H1 (cell line): ENCODE results near the gene FSTL4. TPM values are rescaled to one million over a fixed set of nuclear protein-coding genes. Genes with fewer than 3 reads are reported as not detected.

ENCODE experiments used
- CTCF ChIA-PET: fragments of 300-600 bp; sonication (Branson Sonifier 250); formaldehyde crosslinking; loops from one replicate; lab custom pipeline; 2021; ENCODE audit not compliant: partially characterized antibody; lab: Charles Lee
- POLR2A ChIA-PET: fragments of 300-600 bp; sonication (Branson Sonifier 250); formaldehyde crosslinking; loops from one replicate; lab custom pipeline; 2021; ENCODE audit warnings: inconsistent platforms; ENCODE audit not compliant: partially characterized antibody; lab: Charles Lee
- DNase-seq, 2 experiments: peaks; one replicate each; pipeline versions ENCODE4 v3.0.0 to v3.0.0-alpha.2; 2010 to 2022; ENCODE audit warnings: low spot score in 2 of 2, low read depth in 1 of 2, mixed read lengths in 1 of 2
- FAIRE-seq: peaks from 2 replicates; lab custom pipeline; 2011; peaks lifted over from hg19 to GRCh38; lab: Jason Lieb, UNC
- H2AFZ ChIP-seq: 2 replicates; pipeline ENCODE4 v1.8.1; 2012; ENCODE audit warnings: low read length, inconsistent platforms
- H2AK5ac ChIP-seq: 2 replicates; pipeline ENCODE4 v1.6.1; 2013; ENCODE audit warnings: low read depth, low read length
- H2BK120ac ChIP-seq: replicated peaks from 2 replicates; pipeline ENCODE3; 2013; ENCODE audit warnings: low read depth, low read length, inconsistent platforms
- H2BK12ac ChIP-seq: 2 replicates; pipeline ENCODE4 v1.6.1; 2013; ENCODE audit warnings: low read depth, low read length
- H2BK15ac ChIP-seq: 2 replicates; pipeline ENCODE4 v1.6.1; 2013; ENCODE audit warnings: low read length
- H2BK20ac ChIP-seq: 2 replicates; pipeline ENCODE4 v1.6.1; 2013; ENCODE audit warnings: low read length
- H2BK5ac ChIP-seq: 2 replicates; pipeline ENCODE4 v1.6.1; 2013; ENCODE audit warnings: low read depth, low read length
- H3K14ac ChIP-seq: 2 replicates; pipeline ENCODE4 v1.6.1; 2013; ENCODE audit warnings: inconsistent platforms; ENCODE audit not compliant: insufficient read length
- H3K18ac ChIP-seq: 2 replicates; pipeline ENCODE4 v1.6.1; 2013; ENCODE audit warnings: low read length; ENCODE audit errors: extremely low read depth
- H3K23ac ChIP-seq: 2 replicates; pipeline ENCODE4 v1.6.1; 2013; ENCODE audit warnings: inconsistent platforms; ENCODE audit not compliant: insufficient read length
- H3K23me2 ChIP-seq: 2 replicates; pipeline ENCODE4 v1.6.1; 2013; ENCODE audit warnings: low read depth, low read length
- H3K27ac ChIP-seq: 2 replicates; pipeline ENCODE4 v1.6.1; 2011; ENCODE audit warnings: low read depth, low read length, inconsistent platforms
- H3K27me3 ChIP-seq, 4 experiments: replicated peaks in 1 of 4; 1 replicate in 1 of 4; 2 replicates in 3 of 4; pipeline versions ENCODE4 v1.6.1 to v1.8.1; 2011 to 2013; ENCODE audit warnings: low read length in 3 of 4, mild to moderate bottlenecking in 3 of 4, inconsistent platforms in 2 of 4, mixed read lengths in 2 of 4, moderate library complexity in 1 of 4; ENCODE audit not compliant: control insufficient read depth in 3 of 4, insufficient read depth in 3 of 4; ENCODE audit errors: extremely low read depth in 1 of 4
- H3K36me3 ChIP-seq, 4 experiments: 2 replicates each; pipeline versions ENCODE4 v1.6.1 to v1.8.1; 2011 to 2013; ENCODE audit warnings: mild to moderate bottlenecking in 4 of 4, low read length in 3 of 4, moderate library complexity in 2 of 4, control low read depth in 1 of 4, inconsistent platforms in 1 of 4; ENCODE audit not compliant: insufficient read depth in 4 of 4, control insufficient read depth in 2 of 4
- H3K4ac ChIP-seq: replicated peaks from 2 replicates; pipeline ENCODE3; 2013; ENCODE audit warnings: low read length, low read depth, mixed read lengths, inconsistent platforms; ENCODE audit not compliant: insufficient read length
- H3K4me1 ChIP-seq, 4 experiments: replicated peaks in 1 of 4; 1 replicate in 1 of 4; 2 replicates in 3 of 4; pipeline versions ENCODE4 v1.6.1 to v1.8.1; 2011 to 2013; ENCODE audit warnings: low read length in 3 of 4, inconsistent platforms in 2 of 4, mixed read lengths in 1 of 4; ENCODE audit not compliant: insufficient read depth in 4 of 4, control insufficient read depth in 3 of 4
- H3K4me2 ChIP-seq, 2 experiments: 2 replicates each; pipeline versions ENCODE4 v1.6.1 to v1.8.1; 2011 to 2013; ENCODE audit warnings: low read depth in 2 of 2, low read length in 2 of 2, control low read depth in 1 of 2, inconsistent platforms in 1 of 2, mild to moderate bottlenecking in 1 of 2; ENCODE audit not compliant: insufficient read depth in 1 of 2
- H3K4me3 ChIP-seq, 4 experiments: fragments of 200-600, 300-600 bp in 1 of 4; sonication (generic), shearing (Covaris generic), sonication (Bioruptor Twin) in 1 of 4; 2 replicates each; pipeline versions ENCODE4 v1.5.1 to v1.8.1; 2011 to 2016; ENCODE audit warnings: low read length in 4 of 4, low read depth in 3 of 4, control low read depth in 2 of 4, inconsistent platforms in 2 of 4, mild to moderate bottlenecking in 2 of 4, mixed read lengths in 1 of 4, moderate library complexity in 1 of 4; ENCODE audit not compliant: insufficient read depth in 2 of 4; ENCODE audit errors: extremely low read depth in 1 of 4
- H3K56ac ChIP-seq: replicated peaks from 2 replicates; pipeline ENCODE3; 2013; ENCODE audit warnings: low read depth, mild to moderate bottlenecking, mixed read lengths, low read length, inconsistent platforms; ENCODE audit not compliant: insufficient read length
- H3K79me1 ChIP-seq: 2 replicates; pipeline ENCODE4 v1.6.1; 2013; ENCODE audit warnings: low read depth, low read length, control low read depth
- H3K79me2 ChIP-seq, 2 experiments: 2 replicates each; pipeline versions ENCODE4 v1.6.1 to v1.8.1; 2012 to 2013; ENCODE audit warnings: low read length in 2 of 2, mild to moderate bottlenecking in 2 of 2, inconsistent platforms in 1 of 2; ENCODE audit not compliant: insufficient read depth in 2 of 2, control insufficient read depth in 1 of 2
- H3K9ac ChIP-seq, 4 experiments: replicated peaks in 1 of 4; 1 replicate in 1 of 4; 2 replicates in 3 of 4; pipeline versions ENCODE4 v1.6.1 to v1.8.1; 2011 to 2013; ENCODE audit warnings: low read depth in 3 of 4, low read length in 3 of 4, control low read depth in 2 of 4, mild to moderate bottlenecking in 2 of 4, moderate library complexity in 2 of 4, inconsistent platforms in 1 of 4; ENCODE audit errors: extremely low read depth in 1 of 4
- H3K9me3 ChIP-seq, 2 experiments: 2 replicates each; pipeline versions ENCODE4 v1.6.1 to v1.8.1; 2012 to 2013; ENCODE audit warnings: mild to moderate bottlenecking in 2 of 2, moderate library complexity in 2 of 2, control low read depth in 1 of 2, inconsistent platforms in 1 of 2, low read depth in 1 of 2, low read length in 1 of 2, mixed read lengths in 1 of 2; ENCODE audit not compliant: insufficient read depth in 2 of 2
- H4K20me1 ChIP-seq, 2 experiments: replicated peaks in 1 of 2; 2 replicates each; pipeline versions ENCODE3 to v1.8.1; 2011 to 2013; ENCODE audit warnings: inconsistent platforms in 2 of 2, low read length in 2 of 2, mild to moderate bottlenecking in 1 of 2; ENCODE audit not compliant: insufficient read depth in 2 of 2, control insufficient read depth in 1 of 2
- H4K5ac ChIP-seq: 2 replicates; pipeline ENCODE4 v1.6.1; 2013; ENCODE audit warnings: low read length, low read depth, mixed read lengths, inconsistent platforms; ENCODE audit not compliant: insufficient read length
- H4K8ac ChIP-seq: 2 replicates; pipeline ENCODE4 v1.8.0; 2013; ENCODE audit warnings: mild to moderate bottlenecking, moderate library complexity, low read length, inconsistent platforms; ENCODE audit not compliant: insufficient read depth; ENCODE audit errors: extremely low read depth
- H4K91ac ChIP-seq: replicated peaks from 2 replicates; pipeline ENCODE3; 2013; ENCODE audit warnings: low read length, mixed read lengths, inconsistent platforms; ENCODE audit not compliant: insufficient read length
- CTBP2 ChIP-seq: IDR thresholded peaks from 2 replicates; pipeline ENCODE4 v1.7.0; 2011; ENCODE audit warnings: borderline replicate concordance, mild to moderate bottlenecking, moderate library complexity, mixed read lengths, low read length; ENCODE audit not compliant: insufficient read depth, insufficient read length
- HDAC2 ChIP-seq, 2 experiments: fragments of 300-600 bp in 1 of 2; sonication (generic) in 1 of 2; IDR thresholded peaks; 2 replicates each; pipeline ENCODE4 v1.6.1; 2011 to 2012; ENCODE audit warnings: low read depth in 2 of 2, low read length in 2 of 2, mild to moderate bottlenecking in 2 of 2, moderate library complexity in 2 of 2, borderline replicate concordance in 1 of 2, inconsistent platforms in 1 of 2
- RFX5 ChIP-seq: IDR thresholded peaks from 2 replicates; pipeline ENCODE4 v1.6.1; 2011; ENCODE audit warnings: low read depth, low read length, improper control_type of control experiment, borderline replicate concordance
- SAP30 ChIP-seq: fragments of 300-600 bp; sonication (generic); IDR thresholded peaks from 2 replicates; pipeline ENCODE4 v1.7.1; 2012; ENCODE audit warnings: low read length, moderate library complexity, mild to moderate bottlenecking, inconsistent platforms; ENCODE audit not compliant: insufficient read depth, insufficient replicate concordance
- TAF1 ChIP-seq: IDR thresholded peaks from 2 replicates; pipeline ENCODE4 v1.6.1; 2011; ENCODE audit warnings: mild to moderate bottlenecking, low read depth, low read length
- WGBS, 2 experiments: shearing (Covaris generic) in 1 of 2; methylation state at CpG; one replicate each; pipeline versions ENCODE4 v1.1.6 to v1.1.7; 2013 to 2015; ENCODE audit warnings: low lambda C conversion rate in 2 of 2, mixed read lengths in 2 of 2, inconsistent platforms in 1 of 2, low coverage in 1 of 2, missing lambda C conversion rate in 1 of 2; ENCODE audit not compliant: insufficient replicate concordance in 2 of 2, insufficient coverage in 1 of 2, insufficient read length in 1 of 2; ENCODE audit errors: extremely low coverage in 1 of 2, missing lambda C conversion rate in 1 of 2; 5-methylcytosine and 5-hydroxymethylcytosine counted together
- polyA plus RNA-seq, 7 experiments: library from polyadenylated mRNA; depleted of rRNA in 3 of 7; stranded (reverse) in 5 of 7; unstranded in 2 of 7; fragments of >200 nt in 5 of 7; fragments of 200-250 nt in 2 of 7; gene quantifications; 1 replicate in 5 of 7; 2 replicates in 1 of 7; 4 replicates in 1 of 7; pipeline versions ENCODE4 v1.2.1 to v1.2.3, GENCODE V29; 2011 to 2013; ENCODE audit warnings: missing spikeins in 2 of 7, mixed read lengths in 2 of 7
- total RNA-seq: library from RNA; stranded (reverse); fragmentation: NEBNext Ultra II Directional; extraction: Animal tissue kit (Norgen Biotek cat#: 25700); gene quantifications from 2 replicates; pipeline ENCODE4 v1.2.1, GENCODE V29; 2021

Gene FSTL4
- total and polyA plus RNA-seq, 2 of the 8 experiments (the other 6 are each of a cell fraction or from before 2014, with no cell fraction given): 3.1 to 4.1 TPM

GRCh38 chr5:133321833-133322420 is 290.4 kb downstream of the FSTL4 start:
- H3K27me3 ChIP-seq: peaks cover 0 to 10% (median 7%) of the 10 kb centered on the region in 4 experiments; a peak in 3 of 7 replicates
- no peaks in the 10 kb centered on the region for H3K79me1 ChIP-seq
- no peak overlapping the region for H4K8ac ChIP-seq
- H4K5ac ChIP-seq: no peak overlapping the region
- H3K9ac ChIP-seq: no peak overlapping the region
- ChIA-PET CTCF (interaction anchor here (0.9 to 2.3 kb wide), 8 partner anchors 9 to 447 kb away, joined by 3 to 8 read pairs (median 4); no protein-coding TSS in a partner anchor), POLR2A (no interaction called here)
- 93% methylated on average over 4 of the region's 6 CpGs; no CpG with 5 or more reads in 1 of the 2 experiments for WGBS, 2 experiments
- FAIRE-seq (no peak), DNase-seq (no peak)
- no peak overlapping the region for H3K18ac ChIP-seq
- no peaks in the 10 kb centered on the region for H3K23me2 ChIP-seq
- no peak overlapping the region for H3K4ac ChIP-seq
- peaks cover 5 to 14% (median 11%) of the 10 kb centered on the region in 4 experiments for H3K4me1 ChIP-seq
- no peak overlapping the region for H2AFZ ChIP-seq
- H2AK5ac ChIP-seq: no peak overlapping the region
- no peak overlapping the region for H3K56ac ChIP-seq
- no peak overlapping the region for H3K4me2 ChIP-seq
- H3K9me3 ChIP-seq: no peaks in the 10 kb centered on the region
- H2BK5ac ChIP-seq: no peak overlapping the region
- no peaks in the 10 kb centered on the region for H4K20me1 ChIP-seq
- no peaks in the 10 kb centered on the region for H3K36me3 ChIP-seq
- H2BK20ac ChIP-seq: 0 out of 2 replicates have a peak overlapping the region, but pooled peaks have one; percentile 72
- H3K27ac ChIP-seq: no peak overlapping the region
- no peak overlapping the region for H2BK120ac ChIP-seq
- H2BK12ac ChIP-seq: 0 out of 2 replicates have a peak overlapping the region, but pooled peaks have one; percentile 9
- no peak overlapping the region for H4K91ac ChIP-seq
- TF ChIP-seq CTBP2: no peak
- TF ChIP-seq SAP30: no peak
- no peak for TF ChIP-seq TAF1
- no peak for TF ChIP-seq RFX5
- no peak for TF ChIP-seq HDAC2 (IDR thresholded peaks at IDR 0.05; ENCODE audit: borderline replicate concordance in 1 of 2, low read depth in 2 of 2, low read length in 2 of 2)
- no peaks in the 10 kb centered on the region for H3K79me2 ChIP-seq
- no peak overlapping the region for H3K23ac ChIP-seq
- no peak overlapping the region for H3K4me3 ChIP-seq
- no peak overlapping the region for H2BK15ac ChIP-seq
- H3K14ac ChIP-seq: no peak overlapping the region
